ENCODE results near the gene ARV1.
"Not testable (repeated sequence)": the region's sequence is repeated elsewhere in the genome, so short reads cannot be mapped to it uniquely, and the experiment has no call there.

The ARV1 gene

GRCh38 chr1:231023150-231023549 lies 44.3 kb downstream of the ARV1 start:
- H3K36me3 ChIP-seq (ENCODE audit: control insufficient read depth in 5 of 5, insufficient read depth in 5 of 5, low read length in 5 of 5) = peaks cover 6 to 22% (median 13%) of the 10 kb centered on the region in 5 donors
- no peak overlapping the region for H3K9ac ChIP-seq (ENCODE audit: low read length in 5 of 5)
- no peaks in the 10 kb centered on the region for H3K27me3 ChIP-seq (ENCODE audit: control insufficient read depth in 5 of 5, insufficient read depth in 4 of 5, low read length in 5 of 5)
- no peaks in the 10 kb centered on the region for H3K9me3 ChIP-seq (ENCODE audit: control insufficient read depth in 5 of 5, low read length in 5 of 5)
- no peak overlapping the region for H3K27ac ChIP-seq (ENCODE audit: low read depth, low read length)
- H3K4me1 ChIP-seq (ENCODE audit: control insufficient read depth in 5 of 5, insufficient read depth in 5 of 5, low read length in 5 of 5) = peaks cover 5 to 49% (median 45%) of the 10 kb centered on the region in 5 donors
- no peak overlapping the region for H3K4me3 ChIP-seq (ENCODE audit: low read depth in 1 of 5, low read length in 5 of 5)

GRCh38 chr1:231026576-231026975 lies 47.7 kb downstream of the ARV1 start:
- no peaks in the 10 kb centered on the region for H3K27me3 ChIP-seq (ENCODE audit: control insufficient read depth in 5 of 5, insufficient read depth in 4 of 5, low read length in 5 of 5)
- peak overlapping the region; percentile 43 for H3K27ac ChIP-seq (ENCODE audit: low read depth, low read length)
- peaks cover 0 to 8% (median 4%) of the 10 kb centered on the region in 5 donors for H3K36me3 ChIP-seq (ENCODE audit: control insufficient read depth in 5 of 5, insufficient read depth in 5 of 5, low read length in 5 of 5)
- no peak overlapping the region for H3K4me3 ChIP-seq (ENCODE audit: low read depth in 1 of 5, low read length in 5 of 5)
- no peaks in the 10 kb centered on the region for H3K9me3 ChIP-seq (ENCODE audit: control insufficient read depth in 5 of 5, low read length in 5 of 5)
- peak overlapping the region in 1 of 5 donors; percentile 6 for H3K9ac ChIP-seq (ENCODE audit: low read length in 5 of 5)
- H3K4me1 ChIP-seq (ENCODE audit: control insufficient read depth in 5 of 5, insufficient read depth in 5 of 5, low read length in 5 of 5) = peaks cover 2 to 41% (median 39%) of the 10 kb centered on the region in 5 donors

GRCh38 chr1:231027136-231027925 lies 48.4 kb downstream of the ARV1 start:
- no peak overlapping the region for H3K9ac ChIP-seq (ENCODE audit: low read length in 5 of 5)
- H3K27me3 ChIP-seq (ENCODE audit: control insufficient read depth in 5 of 5, insufficient read depth in 4 of 5, low read length in 5 of 5) = no peaks in the 10 kb centered on the region
- H3K27ac ChIP-seq (ENCODE audit: low read depth, low read length) = no peak overlapping the region
- H3K36me3 ChIP-seq (ENCODE audit: control insufficient read depth in 5 of 5, insufficient read depth in 5 of 5, low read length in 5 of 5) = peaks cover 0 to 4% (median 0%) of the 10 kb centered on the region in 5 donors
- H3K4me3 ChIP-seq (ENCODE audit: low read depth in 1 of 5, low read length in 5 of 5) = no peak overlapping the region
- no peaks in the 10 kb centered on the region for H3K9me3 ChIP-seq (ENCODE audit: control insufficient read depth in 5 of 5, low read length in 5 of 5)
- peaks cover 2 to 37% (median 35%) of the 10 kb centered on the region in 5 donors for H3K4me1 ChIP-seq (ENCODE audit: control insufficient read depth in 5 of 5, insufficient read depth in 5 of 5, low read length in 5 of 5)

- Histone ChIP-seq H3K4me1 (ENCODE audit: control insufficient read depth in 5 of 5, insufficient read depth in 5 of 5, low read length in 5 of 5) (peaks cover 2 to 43% (median 42%) of the 10 kb centered on the region in 5 donors), H3K9ac (ENCODE audit: low read length in 5 of 5) (peak overlapping the region in 1 of 5 donors; percentile 26), H3K4me3 (ENCODE audit: low read depth in 1 of 5, low read length in 5 of 5) (no peak overlapping the region), H3K9me3 (ENCODE audit: control insufficient read depth in 5 of 5, low read length in 5 of 5) (no peaks in the 10 kb centered on the region), H3K27ac (ENCODE audit: low read depth, low read length) (no peak overlapping the region), H3K36me3 (ENCODE audit: control insufficient read depth in 5 of 5, insufficient read depth in 5 of 5, low read length in 5 of 5) (peaks cover 0 to 4% (median 0%) of the 10 kb centered on the region in 5 donors), H3K27me3 (ENCODE audit: control insufficient read depth in 5 of 5, insufficient read depth in 4 of 5, low read length in 5 of 5) (no peaks in the 10 kb centered on the region)
These were observed 49.1 kb downstream of the ARV1 start for GRCh38 chr1:231027971-231028370.

GRCh38 chr1:231028682-231029081 lies 49.8 kb downstream of the ARV1 start:
- peaks cover 0 to 4% (median 0%) of the 10 kb centered on the region in 5 donors for H3K36me3 ChIP-seq (ENCODE audit: control insufficient read depth in 5 of 5, insufficient read depth in 5 of 5, low read length in 5 of 5)
- H3K27me3 ChIP-seq (ENCODE audit: control insufficient read depth in 5 of 5, insufficient read depth in 4 of 5, low read length in 5 of 5) = no peaks in the 10 kb centered on the region
- H3K9me3 ChIP-seq (ENCODE audit: control insufficient read depth in 5 of 5, low read length in 5 of 5) = no peaks in the 10 kb centered on the region
- peak overlapping the region in 4 of 5 donors; percentile 2 to 42 (median 26) for H3K4me3 ChIP-seq (ENCODE audit: low read depth in 1 of 5, low read length in 5 of 5)
- peaks cover 2 to 48% (median 44%) of the 10 kb centered on the region in 5 donors for H3K4me1 ChIP-seq (ENCODE audit: control insufficient read depth in 5 of 5, insufficient read depth in 5 of 5, low read length in 5 of 5)
- no peak overlapping the region for H3K27ac ChIP-seq (ENCODE audit: low read depth, low read length)
- no peak overlapping the region for H3K9ac ChIP-seq (ENCODE audit: low read length in 5 of 5)

- peaks cover 2 to 50% (median 47%) of the 10 kb centered on the region in 5 donors for H3K4me1 ChIP-seq (ENCODE audit: control insufficient read depth in 5 of 5, insufficient read depth in 5 of 5, low read length in 5 of 5)
- not testable (repeated sequence) for H3K9ac ChIP-seq (ENCODE audit: low read length in 5 of 5); H3K27ac ChIP-seq (ENCODE audit: low read depth, low read length); H3K9me3 ChIP-seq (ENCODE audit: control insufficient read depth in 5 of 5, low read length in 5 of 5); H3K4me3 ChIP-seq (ENCODE audit: low read depth in 1 of 5, low read length in 5 of 5); H3K36me3 ChIP-seq (ENCODE audit: control insufficient read depth in 5 of 5, insufficient read depth in 5 of 5, low read length in 5 of 5); H3K27me3 ChIP-seq (ENCODE audit: control insufficient read depth in 5 of 5, insufficient read depth in 4 of 5, low read length in 5 of 5)
These were observed 50.4 kb downstream of the ARV1 start for GRCh38 chr1:231029247-231029646.

- Histone ChIP-seq H3K36me3 (ENCODE audit: control insufficient read depth in 5 of 5, insufficient read depth in 5 of 5, low read length in 5 of 5) (peaks cover 0 to 4% (median 0%) of the 10 kb centered on the region in 5 donors), H3K27me3 (ENCODE audit: control insufficient read depth in 5 of 5, insufficient read depth in 4 of 5, low read length in 5 of 5) (no peaks in the 10 kb centered on the region), H3K4me3 (ENCODE audit: low read depth in 1 of 5, low read length in 5 of 5) (no peak overlapping the region), H3K9me3 (ENCODE audit: control insufficient read depth in 5 of 5, low read length in 5 of 5) (no peaks in the 10 kb centered on the region), H3K27ac (ENCODE audit: low read depth, low read length) (no peak overlapping the region), H3K9ac (ENCODE audit: low read length in 5 of 5) (no peak overlapping the region), H3K4me1 (ENCODE audit: control insufficient read depth in 5 of 5, insufficient read depth in 5 of 5, low read length in 5 of 5) (peaks cover 2 to 52% (median 47%) of the 10 kb centered on the region in 5 donors)
These were observed 50.9 kb downstream of the ARV1 start for GRCh38 chr1:231029841-231030240.

- Histone ChIP-seq H3K27me3 (ENCODE audit: control insufficient read depth in 5 of 5, insufficient read depth in 4 of 5, low read length in 5 of 5) (no peaks in the 10 kb centered on the region), H3K4me1 (ENCODE audit: control insufficient read depth in 5 of 5, insufficient read depth in 5 of 5, low read length in 5 of 5) (peaks cover 6 to 62% (median 48%) of the 10 kb centered on the region in 5 donors), H3K27ac (ENCODE audit: low read depth, low read length) (no peak overlapping the region), H3K9ac (ENCODE audit: low read length in 5 of 5) (no peak overlapping the region), H3K4me3 (ENCODE audit: low read depth in 1 of 5, low read length in 5 of 5) (peak overlapping the region in 1 of 5 donors; percentile 23), H3K9me3 (ENCODE audit: control insufficient read depth in 5 of 5, low read length in 5 of 5) (no peaks in the 10 kb centered on the region), H3K36me3 (ENCODE audit: control insufficient read depth in 5 of 5, insufficient read depth in 5 of 5, low read length in 5 of 5) (peaks cover 0 to 3% (median 0%) of the 10 kb centered on the region in 5 donors)
These were observed 54.1 kb downstream of the ARV1 start for GRCh38 chr1:231032963-231033362.

GRCh38 chr1:231035799-231036198 lies 56.9 kb downstream of the ARV1 start:
- Histone ChIP-seq H3K36me3 (ENCODE audit: control insufficient read depth in 5 of 5, insufficient read depth in 5 of 5, low read length in 5 of 5) (no peaks in the 10 kb centered on the region), H3K27ac (ENCODE audit: low read depth, low read length) (peak overlapping the region; percentile 48), H3K9ac (ENCODE audit: low read length in 5 of 5) (no peak overlapping the region), H3K27me3 (ENCODE audit: control insufficient read depth in 5 of 5, insufficient read depth in 4 of 5, low read length in 5 of 5) (no peaks in the 10 kb centered on the region), H3K4me3 (ENCODE audit: low read depth in 1 of 5, low read length in 5 of 5) (no peak overlapping the region), H3K4me1 (ENCODE audit: control insufficient read depth in 5 of 5, insufficient read depth in 5 of 5, low read length in 5 of 5) (peaks cover 10 to 68% (median 61%) of the 10 kb centered on the region in 5 donors), H3K9me3 (ENCODE audit: control insufficient read depth in 5 of 5, low read length in 5 of 5) (no peaks in the 10 kb centered on the region)

GRCh38 chr1:231036416-231036815 lies 57.5 kb downstream of the ARV1 start:
- H3K27me3 ChIP-seq (ENCODE audit: control insufficient read depth in 5 of 5, insufficient read depth in 4 of 5, low read length in 5 of 5) = no peaks in the 10 kb centered on the region
- H3K36me3 ChIP-seq (ENCODE audit: control insufficient read depth in 5 of 5, insufficient read depth in 5 of 5, low read length in 5 of 5) = no peaks in the 10 kb centered on the region
- peak overlapping the region in 2 of 5 donors; percentile 17 to 30 for H3K4me3 ChIP-seq (ENCODE audit: low read depth in 1 of 5, low read length in 5 of 5)
- peak overlapping the region in 1 of 5 donors; percentile 21 for H3K9ac ChIP-seq (ENCODE audit: low read length in 5 of 5)
- no peaks in the 10 kb centered on the region for H3K9me3 ChIP-seq (ENCODE audit: control insufficient read depth in 5 of 5, low read length in 5 of 5)
- H3K27ac ChIP-seq (ENCODE audit: low read depth, low read length) = peak overlapping the region; percentile 48
- H3K4me1 ChIP-seq (ENCODE audit: control insufficient read depth in 5 of 5, insufficient read depth in 5 of 5, low read length in 5 of 5) = peaks cover 10 to 74% (median 64%) of the 10 kb centered on the region in 5 donors
